Measurements from ENCODE around the gene PKN2. TPM values are rescaled to one million over a fixed set of nuclear protein-coding genes. Genes with fewer than 3 reads are reported as not detected.
"Not testable (repeated sequence)": the region's sequence is repeated elsewhere in the genome, so short reads cannot be mapped to it uniquely, and the experiment has no call there.

The PKN2 gene
- total and polyA plus RNA-seq, 2 of the 4 experiments (the other 2 are of a cell fraction) = 12.7 to 22.2 TPM

DNA sequence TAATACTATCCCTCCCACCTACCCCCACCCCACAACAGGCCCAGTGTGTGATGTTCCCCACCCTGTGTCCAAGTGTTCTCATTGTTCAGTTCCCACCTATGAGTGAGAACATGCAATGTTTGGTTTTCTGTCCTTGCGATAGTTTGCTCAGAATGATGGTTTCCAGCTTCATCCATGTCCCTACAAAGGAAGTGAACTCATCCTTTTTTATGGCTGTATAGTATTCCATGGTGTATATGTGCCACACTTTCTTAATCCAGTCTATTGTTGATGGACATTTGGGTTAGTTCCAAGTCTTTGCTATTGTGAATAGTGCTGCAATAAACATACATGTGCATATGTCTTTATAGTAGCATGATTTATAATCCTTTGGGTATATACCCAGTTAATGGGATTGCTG, 28.8 kb downstream of the PKN2 start:
- H3K27me3 ChIP-seq (ENCODE audit: control insufficient read depth, insufficient read depth, low read length); H4K91ac ChIP-seq (ENCODE audit: insufficient read depth, low read depth, low read length); H3K4me2 ChIP-seq (ENCODE audit: low read depth, low read length); H3K4me1 ChIP-seq (ENCODE audit: control insufficient read depth, insufficient read depth, low read length); H2AK9ac ChIP-seq (replicated peaks; ENCODE audit: low read depth, low read length, poor library complexity); H3K4ac ChIP-seq (ENCODE audit: low read depth, low read length); H3K27ac ChIP-seq (ENCODE audit: insufficient read depth, low read length); ATAC-seq (ENCODE audit: low read depth); H3K23ac ChIP-seq (ENCODE audit: low read depth, low read length); H4K8ac ChIP-seq (ENCODE audit: low read depth in 2 of 2, low read length in 2 of 2); dilution Hi-C loops (cut with HindIII; ENCODE audit: low sequenced_read_pairs, unreplicated experiment); H2BK120ac ChIP-seq (ENCODE audit: low read depth, low read length); intact Hi-C loops (cut with micrococcal nuclease); H3K9me1 ChIP-seq (ENCODE audit: insufficient read depth, low read length); H2BK20ac ChIP-seq (ENCODE audit: low read depth, low read length); H3K4me3 ChIP-seq (ENCODE audit: insufficient read depth, low read depth, low read length); H2AK5ac ChIP-seq (ENCODE audit: low read depth, low read length); H3K36me3 ChIP-seq (ENCODE audit: control insufficient read depth, insufficient read depth, low read length); H4K20me1 ChIP-seq (ENCODE audit: insufficient read depth, low read length); H3K18ac ChIP-seq (ENCODE audit: low read depth, low read length); H3K56ac ChIP-seq (ENCODE audit: extremely low read depth, insufficient read depth, low read length); CTCF ChIA-PET; H2BK15ac ChIP-seq (ENCODE audit: low read depth, low read length); H4K5ac ChIP-seq (ENCODE audit: low read depth, low read length); H3K14ac ChIP-seq (replicated peaks; ENCODE audit: low read depth, low read length); H3K9me3 ChIP-seq (ENCODE audit: control insufficient read depth, insufficient read depth, low read length); H3K9ac ChIP-seq (ENCODE audit: low read depth, low read length); H2BK5ac ChIP-seq (ENCODE audit: low read depth, low read length, poor library complexity, severe bottlenecking); POLR2A ChIA-PET (ENCODE audit: unreplicated experiment); BruUV-seq (replicated peaks); H2AFZ ChIP-seq (replicated peaks; ENCODE audit: low read length, poor library complexity); DNase-seq; in situ Hi-C loops (cut with MboI; ENCODE audit: low sequenced_read_pairs): not testable (repeated sequence)
- WGBS, 2 experiments (ENCODE audit: extremely low coverage in 2 of 2, insufficient read length in 1 of 2) = no CpG with 5 or more reads among the region's 1 CpG
- H3K79me1 ChIP-seq (ENCODE audit: low read depth in 1 of 2, low read length in 2 of 2) = peaks cover 8 to 17% of the 10 kb centered on the region in 2 experiments

DNA sequence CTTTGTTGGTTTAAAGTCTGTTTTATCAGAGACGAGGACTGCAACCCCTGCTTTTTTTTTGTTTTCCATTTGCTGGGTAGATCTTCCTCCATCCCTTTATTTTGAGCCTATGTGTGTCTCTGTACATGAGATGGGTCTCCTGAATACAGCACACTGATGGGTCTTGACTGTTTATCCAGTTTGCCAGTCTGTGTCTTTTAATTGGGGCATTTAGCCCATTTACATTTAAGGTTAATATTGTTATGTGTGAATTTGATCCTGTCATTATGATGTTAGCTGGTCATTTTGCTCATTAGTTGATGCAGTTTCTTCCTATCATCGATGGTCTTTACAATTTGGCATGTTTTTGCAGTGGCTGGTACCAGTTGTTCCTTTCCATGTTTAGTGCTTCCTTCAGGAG, 32.5 kb downstream of the PKN2 start:
- H4K5ac ChIP-seq (ENCODE audit: low read depth, low read length); DNase-seq; H3K4ac ChIP-seq (ENCODE audit: low read depth, low read length); BruUV-seq (replicated peaks); H2BK5ac ChIP-seq (ENCODE audit: low read depth, low read length, poor library complexity, severe bottlenecking); ATAC-seq (ENCODE audit: low read depth); POLR2A ChIA-PET (ENCODE audit: unreplicated experiment); H3K9me1 ChIP-seq (ENCODE audit: insufficient read depth, low read length); dilution Hi-C loops (cut with HindIII; ENCODE audit: low sequenced_read_pairs, unreplicated experiment); H3K27ac ChIP-seq (ENCODE audit: insufficient read depth, low read length); H2BK15ac ChIP-seq (ENCODE audit: low read depth, low read length); H3K4me1 ChIP-seq (ENCODE audit: control insufficient read depth, insufficient read depth, low read length); H2BK20ac ChIP-seq (ENCODE audit: low read depth, low read length); H3K23ac ChIP-seq (ENCODE audit: low read depth, low read length); H3K9ac ChIP-seq (ENCODE audit: low read depth, low read length); H3K4me2 ChIP-seq (ENCODE audit: low read depth, low read length); H3K56ac ChIP-seq (ENCODE audit: extremely low read depth, insufficient read depth, low read length); CTCF ChIA-PET; H3K18ac ChIP-seq (ENCODE audit: low read depth, low read length); H2AK5ac ChIP-seq (ENCODE audit: low read depth, low read length); H4K8ac ChIP-seq (ENCODE audit: low read depth in 2 of 2, low read length in 2 of 2); H2AFZ ChIP-seq (replicated peaks; ENCODE audit: low read length, poor library complexity); H3K4me3 ChIP-seq (ENCODE audit: insufficient read depth, low read depth, low read length); H4K20me1 ChIP-seq (ENCODE audit: insufficient read depth, low read length); in situ Hi-C loops (cut with MboI; ENCODE audit: low sequenced_read_pairs); H2BK120ac ChIP-seq (ENCODE audit: low read depth, low read length); H3K27me3 ChIP-seq (ENCODE audit: control insufficient read depth, insufficient read depth, low read length); H2AK9ac ChIP-seq (replicated peaks; ENCODE audit: low read depth, low read length, poor library complexity); intact Hi-C loops (cut with micrococcal nuclease); H3K36me3 ChIP-seq (ENCODE audit: control insufficient read depth, insufficient read depth, low read length); H4K91ac ChIP-seq (ENCODE audit: insufficient read depth, low read depth, low read length); H3K9me3 ChIP-seq (ENCODE audit: control insufficient read depth, insufficient read depth, low read length); H3K14ac ChIP-seq (replicated peaks; ENCODE audit: low read depth, low read length): not testable (repeated sequence)
- no CpG with 5 or more reads among the region's 2 CpGs for WGBS, 2 experiments (ENCODE audit: extremely low coverage in 2 of 2, insufficient read length in 1 of 2)
- peaks cover 2 to 18% of the 10 kb centered on the region in 2 experiments for H3K79me1 ChIP-seq (ENCODE audit: low read depth in 1 of 2, low read length in 2 of 2)
